AG04449 (cell line): ENCODE measurements around the gene LY6G6D.

ENCODE experiments used
- CTCF ChIA-PET: fragments of 350-600 bp; formaldehyde crosslinking; extraction: SDS; loops from one replicate; lab custom pipeline; 2021; ENCODE audit warnings: antibody characterized with exemption; lab: Yijun Ruan, JAX
- POLR2A ChIA-PET: fragments of 400-600, 350-600 bp; formaldehyde crosslinking; extraction: SDS; loops from one replicate; lab custom pipeline; 2020; ENCODE audit warnings: antibody characterized with exemption, inconsistent platforms; lab: Yijun Ruan, JAX
- DNase-seq: peaks from one replicate; pipeline ENCODE4 v3.0.0-alpha.2; 2010; ENCODE audit warnings: low read depth, low spot score
- H3K4me3 ChIP-seq: 2 replicates; pipeline ENCODE4 v1.5.1; 2011; ENCODE audit warnings: low read depth, mild to moderate bottlenecking, control low read depth, low read length
- CTCF ChIP-seq: IDR thresholded peaks from one replicate; pipeline ENCODE4 v1.5.1; 2011; ENCODE audit warnings: mild to moderate bottlenecking, moderate library complexity, low read length, control low read depth, inconsistent platforms; ENCODE audit not compliant: insufficient read depth; ENCODE audit errors: missing control alignments

Gene LY6G6D

DNA sequence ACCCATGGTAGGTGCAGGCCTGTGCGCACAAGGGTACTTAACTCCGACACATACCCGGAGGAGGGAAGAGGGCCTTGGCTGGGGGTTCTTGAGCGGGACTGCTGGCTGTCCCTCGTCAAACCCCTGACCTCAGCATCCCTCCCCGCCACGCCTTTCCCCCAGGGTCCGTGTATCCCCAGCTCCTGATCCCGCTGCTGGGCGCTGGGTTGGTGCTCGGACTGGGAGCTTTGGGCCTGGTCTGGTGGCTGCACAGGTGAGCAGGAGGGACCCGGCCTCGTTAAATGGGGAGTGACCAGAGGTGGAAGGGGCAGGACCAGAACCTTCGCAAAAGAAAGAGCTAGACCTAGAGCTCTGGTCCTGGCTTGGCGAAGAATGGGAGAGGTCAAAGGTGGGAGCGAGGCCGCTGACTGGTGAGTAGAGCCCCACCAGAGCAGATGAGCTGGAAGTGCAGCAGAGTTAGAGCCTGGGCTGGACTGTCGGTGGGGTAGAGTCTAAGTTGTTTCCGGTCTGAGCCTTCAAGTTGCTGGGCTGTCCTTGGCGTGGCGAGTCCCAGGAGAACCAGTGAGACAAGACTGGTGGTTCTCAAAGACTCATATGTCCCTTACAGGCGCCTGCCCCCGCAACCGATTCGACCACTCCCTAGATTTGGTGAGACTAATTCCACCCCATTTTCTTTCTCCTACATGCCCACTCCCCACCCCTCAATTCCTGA, 9.0 kb downstream of the LY6G6D start:
- ChIA-PET POLR2A (interaction anchor here (1.1 kb wide), 1 partner anchor 29 kb away, joined by 5 read pairs; no protein-coding TSS in a partner anchor), CTCF (interaction anchor here (0.6 to 1.6 kb wide), 4 partner anchors 11 to 107 kb away, joined by 3 to 8 read pairs (median 4); no protein-coding TSS in a partner anchor)
- DNase-seq = no peak
- TF ChIP-seq CTCF = no peak
- H3K4me3 ChIP-seq = no peak overlapping the region

GRCh38 chr6:31725502-31726350, 10.6 kb downstream of the LY6G6D start:
- POLR2A ChIA-PET = interaction anchor here (1.4 kb wide), 1 partner anchor 102 kb away, joined by 3 read pairs; the partner anchor contains the start of gene HSPA1B
- CTCF ChIA-PET = interaction anchor here (1.6 kb wide), 1 partner anchor 10 kb away, joined by 3 read pairs; no protein-coding TSS in a partner anchor
- no peak for DNase-seq
- no peak for TF ChIP-seq CTCF
- no peak overlapping the region for H3K4me3 ChIP-seq

GRCh38 chr6:31727034-31727716, 12.0 kb downstream of the LY6G6D start:
- TF ChIP-seq CTCF = no peak
- CTCF ChIA-PET = interaction anchor here (0.9 to 1.6 kb wide), 3 partner anchors 13 to 64 kb away, joined by 3 to 4 read pairs (median 3); no protein-coding TSS in a partner anchor
- no peak for DNase-seq
- POLR2A ChIA-PET = interaction anchor here (1.6 to 3.9 kb wide), 2 partner anchors 15 to 100 kb away, joined by 5 to 16 read pairs; partner anchors contain the start of gene HSPA1B
- no peak overlapping the region for H3K4me3 ChIP-seq

DNA sequence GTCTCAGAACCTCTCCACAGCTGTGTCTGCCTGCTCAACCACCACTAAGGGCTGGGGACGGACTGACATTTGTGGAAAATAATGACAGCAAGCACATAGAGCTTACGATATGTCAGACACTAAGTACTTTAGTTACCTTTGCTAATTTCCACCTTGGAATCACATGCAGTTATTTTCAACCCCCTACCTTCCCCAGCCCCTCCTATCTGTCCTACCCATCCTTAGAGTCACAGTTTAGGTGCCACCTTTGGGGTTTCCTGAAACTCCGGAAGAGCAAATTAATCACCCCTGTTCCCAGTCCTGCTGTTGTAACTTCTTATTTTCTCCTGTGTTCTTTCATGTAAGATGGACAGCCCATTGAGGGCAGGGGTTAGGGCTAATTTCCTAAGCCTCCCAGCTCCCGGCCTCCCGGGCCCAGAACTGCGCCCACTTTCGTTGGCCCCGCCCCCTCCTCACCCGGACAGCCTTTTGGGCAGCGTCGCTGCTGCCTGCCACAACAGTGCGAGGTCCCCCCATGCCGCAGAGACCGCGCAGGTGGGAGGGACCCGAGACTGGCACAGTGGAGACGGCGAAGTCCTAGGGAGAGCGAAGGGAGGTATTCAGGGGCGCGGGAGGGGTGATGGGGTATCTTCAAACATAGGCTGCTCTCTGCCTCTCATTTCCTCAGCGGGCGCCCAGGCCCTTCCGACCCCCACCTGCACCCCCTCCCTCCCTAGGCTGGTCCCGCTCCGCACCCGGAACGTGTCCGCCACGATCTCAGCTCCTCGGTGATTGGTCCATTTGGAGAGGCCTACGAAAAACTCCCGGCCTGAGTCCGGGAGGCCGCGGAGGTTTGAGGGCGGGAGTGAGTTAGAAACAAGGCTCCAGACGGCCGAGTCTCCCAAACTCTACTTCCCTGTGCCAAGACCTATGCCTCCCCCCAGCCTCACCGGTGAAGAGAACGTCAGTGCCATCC, 12.8 kb downstream of the LY6G6D start:
- H3K4me3 ChIP-seq = peak overlapping the region; percentile 89
- no peak for DNase-seq
- ChIA-PET POLR2A (interaction anchor here (1.6 to 3.9 kb wide), 5 partner anchors 12 to 111 kb away, joined by 5 to 16 read pairs (median 9); partner anchors contain the start of genes HSPA1B, LSM2 and MSH5), CTCF (interaction anchor here (0.9 to 3.9 kb wide), 9 partner anchors 11 to 107 kb away, joined by 3 to 24 read pairs (median 4); partner anchors contain the start of genes HSPA1A, HSPA1L, LY6G6D and MSH5)
- TF ChIP-seq CTCF = no peak
